Urothelium cell line (cell line): ENCODE measurements around the gene NPB.

Source experiments
- DNase-seq: peaks from one replicate; pipeline ENCODE4 v3.0.0; 2011; ENCODE audit warnings: low spot score, mixed read lengths
- FAIRE-seq: peaks from 2 replicates; lab custom pipeline; 2011; peaks lifted over from hg19 to GRCh38; lab: Jason Lieb, UNC

The NPB gene

DNA sequence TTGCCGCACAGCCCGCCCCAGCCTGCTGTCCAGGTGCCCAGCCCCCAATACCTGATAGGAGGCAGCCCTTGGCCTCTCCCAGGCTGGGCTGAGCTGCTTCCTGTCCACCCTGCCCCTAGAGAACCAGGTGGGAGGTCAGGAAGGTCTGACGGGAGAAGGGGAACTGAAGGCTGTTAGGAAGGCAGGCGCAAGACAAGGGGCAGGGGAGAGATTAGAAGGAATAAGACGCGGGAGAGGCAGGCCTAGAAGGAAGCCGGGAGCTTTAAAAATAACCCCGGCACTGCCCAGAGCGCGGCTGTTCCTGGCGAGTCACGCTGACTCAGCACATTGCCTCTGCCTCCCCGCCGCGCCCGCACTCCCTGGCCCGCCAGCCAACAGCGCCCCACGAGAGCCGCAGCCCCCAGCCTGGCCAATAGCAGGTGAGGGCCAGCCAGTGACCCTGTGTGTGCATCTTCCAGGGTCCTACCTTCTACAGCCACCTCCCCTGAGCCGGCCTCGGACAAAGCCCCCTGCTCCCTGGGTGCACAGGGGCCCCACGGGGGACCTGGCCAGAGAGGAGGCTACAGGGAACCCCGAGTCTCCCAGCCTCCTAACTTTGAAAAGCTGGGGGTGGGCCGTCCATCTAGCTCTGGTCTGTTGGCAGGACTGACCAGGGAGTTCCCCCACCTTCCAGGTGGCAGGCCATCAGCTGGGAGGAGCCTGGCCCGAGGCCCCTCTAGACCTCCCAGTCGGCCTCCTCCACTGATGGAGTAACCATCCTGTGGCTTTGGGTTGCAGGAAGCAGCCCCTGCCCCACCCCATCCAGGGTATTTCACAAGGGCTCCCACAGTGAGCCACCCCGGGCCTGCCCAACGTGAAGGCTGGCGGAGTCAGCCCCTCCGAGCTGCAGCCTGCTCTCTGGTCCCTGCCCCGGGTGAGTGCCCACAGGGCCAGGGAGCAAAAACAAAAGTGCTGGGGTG is 21.5 kb downstream of the NPB start:
- DNase-seq (peak; percentile 79), FAIRE-seq (peak; percentile 73)

DNA sequence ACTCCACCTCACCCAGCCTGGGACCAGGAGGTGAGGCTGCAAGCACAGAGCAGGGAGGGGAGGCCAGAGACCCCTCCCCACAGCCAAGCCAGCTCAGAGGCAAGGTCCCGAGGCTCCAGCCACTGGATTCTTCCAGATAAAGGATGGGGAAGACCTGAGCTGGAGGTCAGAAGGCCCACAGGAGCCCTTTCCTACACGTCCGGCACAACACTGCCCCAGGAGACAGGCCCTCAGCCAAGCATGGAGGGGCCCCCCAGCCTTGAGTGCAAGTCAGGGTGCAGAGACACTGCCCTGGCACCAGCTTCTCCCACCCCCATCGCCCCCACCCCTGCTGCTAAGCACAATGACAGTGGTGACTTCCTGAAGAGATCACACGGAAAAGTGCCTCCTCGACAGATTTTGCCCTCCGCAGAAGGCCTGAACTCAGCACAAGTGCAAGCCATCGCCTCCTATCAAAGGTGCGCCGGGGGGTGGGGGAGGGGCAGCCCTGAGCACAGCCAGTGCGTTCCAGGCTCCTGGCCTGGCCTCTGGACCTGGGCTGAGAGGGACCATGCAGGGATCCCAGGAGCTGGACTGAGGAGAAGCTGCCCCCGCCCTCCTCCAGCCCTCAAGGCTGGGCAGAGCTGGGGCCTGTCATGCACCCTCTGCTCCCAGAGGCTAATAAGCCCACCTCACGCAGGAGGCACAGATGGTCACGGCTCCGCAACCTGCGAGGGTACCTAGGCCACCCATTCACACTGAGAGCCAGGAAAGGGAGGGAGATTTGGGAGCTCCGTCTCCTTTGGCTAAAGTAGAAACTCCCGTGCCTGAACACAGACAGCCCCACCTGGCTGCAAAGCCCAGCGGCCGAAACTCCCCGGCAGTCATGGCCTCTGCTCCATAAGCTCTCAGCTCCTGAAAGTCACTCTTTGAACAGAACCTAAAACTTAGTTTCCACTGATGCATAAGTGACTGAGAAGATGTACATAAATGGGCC is 22.8 kb downstream of the NPB start:
- peak; percentile 55 for FAIRE-seq
- no peak for DNase-seq

- FAIRE-seq, result peak; percentile 79
These were observed 23.9 kb downstream of the NPB start for GRCh38 chr17:81925860-81926450.

DNA sequence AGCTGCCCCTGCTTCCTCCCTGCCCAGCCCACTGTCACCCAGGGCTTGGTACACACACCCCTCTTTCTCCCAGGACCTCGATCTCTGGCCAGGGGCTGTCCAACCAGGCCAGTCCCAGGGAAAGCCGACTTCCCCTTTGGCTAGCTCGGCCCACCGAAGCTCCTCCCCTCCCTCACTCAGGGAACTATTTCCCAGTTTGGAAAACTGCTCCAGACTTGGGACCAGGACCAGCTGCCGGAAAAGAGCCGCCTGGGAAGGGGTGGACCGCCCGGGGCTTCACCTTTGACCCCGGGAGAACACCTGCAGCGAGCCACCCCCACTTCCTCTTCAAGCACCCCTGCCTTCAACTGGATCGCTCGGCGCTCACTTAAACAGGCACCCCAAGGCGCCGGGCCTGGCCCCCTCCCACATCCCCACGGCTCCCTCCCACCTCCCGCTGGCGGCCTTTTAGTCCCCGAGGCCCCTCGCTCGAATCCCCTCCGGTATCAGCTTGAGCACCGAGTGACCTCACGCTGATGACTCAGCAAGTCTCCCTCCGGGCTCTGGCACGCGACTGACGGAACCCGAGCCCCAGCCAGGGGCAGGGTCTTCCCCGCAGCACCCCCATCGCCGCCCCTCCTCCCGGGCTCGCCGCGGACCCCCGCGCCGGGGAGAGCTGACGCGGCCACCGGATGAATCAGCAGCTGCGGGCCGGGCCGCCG is 24.6 kb downstream of the NPB start:
- FAIRE-seq, result peak; percentile 76

More at GRCh38 chr17:81925860-81926450, 23.9 kb downstream of the NPB start:
- no peak for DNase-seq

DNA sequence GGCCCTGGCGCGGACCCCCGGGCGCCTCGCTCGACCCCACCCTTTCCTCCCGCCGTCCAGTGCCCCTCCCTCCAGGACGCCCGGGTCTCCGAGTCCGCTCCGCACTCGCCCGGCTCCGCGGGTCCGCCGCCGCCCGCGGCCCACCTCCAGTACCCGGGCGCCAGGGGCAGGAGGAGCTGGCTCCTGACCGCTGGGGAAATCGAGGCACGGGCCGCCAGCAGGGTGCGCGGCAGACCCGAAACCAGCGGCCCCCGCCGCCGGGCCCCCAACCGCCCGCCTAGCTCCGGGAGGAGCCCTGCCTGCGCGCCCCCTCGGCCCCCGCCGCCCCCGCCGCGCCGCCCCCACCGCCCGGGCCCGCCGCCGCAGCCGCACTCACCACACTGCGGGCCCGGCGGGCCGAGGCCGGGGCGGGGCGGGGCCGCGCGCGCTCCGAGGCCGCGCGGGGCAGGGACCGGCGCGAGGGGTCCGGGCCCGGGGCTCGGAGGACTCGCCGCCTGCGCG is 25.2 kb downstream of the NPB start:
- no peak for DNase-seq
- FAIRE-seq, result no peak

More for the DNA sequence above, 24.6 kb downstream of the NPB start:
- DNase-seq, result peak; percentile 69

- FAIRE-seq (peak; percentile 91), DNase-seq (peak; percentile 99)
These were observed 25.9 kb downstream of the NPB start, which contains the start of gene MAFG for GRCh38 chr17:81927653-81928543. Gene MAFG, minus strand, starts transcription at chr17:81927735. Its CDS starts 4,550 bp downstream, at chr17:81923185.

GRCh38 chr17:81928544-81929252 is 26.7 kb downstream of the NPB start:
- FAIRE-seq, result peak; percentile 87
- peak; percentile 52 for DNase-seq

- no peak for DNase-seq
- no peak for FAIRE-seq
These were observed 27.5 kb downstream of the NPB start for GRCh38 chr17:81929253-81930141.

- DNase-seq, result no peak
- FAIRE-seq, result no peak
These were observed 28.4 kb downstream of the NPB start for GRCh38 chr17:81930142-81931125.

DNA sequence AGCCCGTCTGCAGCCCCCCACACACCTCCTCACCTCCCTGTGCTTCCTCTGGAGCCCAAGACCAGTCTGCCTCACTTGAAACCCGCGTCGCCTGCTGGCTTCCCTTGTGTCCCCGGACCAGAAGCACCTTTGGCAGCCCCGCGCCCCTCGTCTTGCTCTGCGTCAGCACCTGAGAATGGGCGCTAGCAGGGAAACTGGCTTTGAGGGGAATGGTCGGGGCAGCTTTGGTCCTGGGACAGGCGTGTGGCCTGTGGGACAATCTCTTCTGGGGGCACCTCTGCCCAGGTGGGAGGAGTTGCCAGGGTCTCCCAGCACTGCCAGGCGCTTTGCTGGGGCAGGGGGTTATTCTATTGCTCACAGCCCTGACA is 29.1 kb downstream of the NPB start:
- no peak for DNase-seq
- FAIRE-seq, result no peak

DNA sequence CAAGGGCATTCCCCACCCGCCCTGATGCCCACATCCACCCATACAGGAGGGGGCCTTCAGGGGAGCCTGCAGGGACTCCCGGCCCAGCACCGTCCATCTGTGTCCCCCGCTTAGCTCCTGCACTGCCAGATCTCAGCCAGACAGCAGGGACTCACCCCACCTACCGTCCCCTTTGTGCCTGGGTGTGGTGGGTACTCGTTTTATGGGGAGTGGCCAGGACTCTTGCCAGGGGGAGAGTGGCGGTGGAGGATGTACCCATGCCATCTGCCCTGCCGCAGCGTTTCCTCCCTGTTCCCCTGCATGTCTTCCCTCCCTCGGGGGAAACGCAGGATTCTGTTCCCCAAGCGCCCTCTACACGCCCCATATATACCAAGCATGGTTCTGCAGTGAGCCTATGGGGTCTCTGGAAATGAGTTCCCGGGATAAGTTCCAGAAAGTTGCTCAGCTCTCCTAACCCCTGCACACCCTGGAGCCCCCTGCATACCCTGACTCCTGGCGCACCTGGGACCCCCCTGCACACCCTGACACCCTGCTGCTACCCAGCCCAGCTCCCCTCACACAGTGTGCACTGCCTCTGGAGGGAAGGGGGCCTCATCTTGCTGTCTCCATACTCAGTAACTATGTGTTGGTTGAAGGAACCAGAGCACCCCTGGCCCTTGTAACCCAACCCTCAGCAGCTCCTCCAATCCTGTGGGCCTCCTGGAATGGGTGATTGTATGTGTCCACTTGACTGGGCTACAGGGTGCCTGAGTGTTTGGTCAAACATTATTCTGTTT is 29.7 kb downstream of the NPB start:
- DNase-seq, result no peak
- FAIRE-seq, result no peak

- no peak for DNase-seq
- FAIRE-seq, result no peak
These were observed 30.4 kb downstream of the NPB start for GRCh38 chr17:81932333-81932983.

DNA sequence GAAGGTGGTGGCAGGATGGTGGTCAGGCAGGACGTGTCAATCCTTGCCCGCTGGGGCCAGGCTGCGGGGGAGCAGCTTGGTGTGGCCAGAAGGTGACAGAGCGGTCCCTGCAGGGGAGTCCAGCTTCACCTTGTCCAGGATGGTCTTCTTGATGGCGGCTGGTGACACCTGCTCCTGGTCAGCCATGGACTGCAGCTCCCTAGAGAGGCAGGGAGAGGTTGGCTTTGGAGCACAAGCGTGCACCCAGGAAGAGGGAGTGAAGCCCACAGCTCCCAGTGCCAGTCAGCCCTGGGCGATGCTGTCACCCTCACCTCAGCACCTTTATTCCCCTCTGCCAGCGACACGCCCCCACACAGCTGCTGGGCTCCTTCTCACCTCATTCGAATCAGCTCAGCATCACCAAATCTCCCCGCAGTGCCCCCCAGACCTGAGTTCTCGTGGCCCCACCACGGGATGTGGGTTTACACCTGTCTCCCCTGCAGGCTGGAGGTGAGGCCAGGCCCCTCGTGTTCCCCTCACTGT is 31.2 kb downstream of the NPB start:
- FAIRE-seq (no peak), DNase-seq (no peak)

GRCh38 chr17:81934098-81934757 is 32.2 kb downstream of the NPB start:
- no peak for FAIRE-seq
- DNase-seq, result no peak
